ENCODE measurements around the gene SASS6.
"Not testable (repeated sequence)": the region's sequence is repeated elsewhere in the genome, so short reads cannot be mapped to it uniquely, and the experiment has no call there.

The SASS6 gene

GRCh38 chr1:100107696-100108095 is 25.0 kb downstream of the SASS6 start:
- no peak for DNase-seq (ENCODE audit: low spot score)

GRCh38 chr1:100101564-100101963 is 31.2 kb downstream of the SASS6 start:
- DNase-seq (ENCODE audit: low spot score): no peak

- DNase-seq (ENCODE audit: low spot score): no peak
These were observed 32.5 kb downstream of the SASS6 start for GRCh38 chr1:100100202-100100601.

- no peak for DNase-seq (ENCODE audit: low spot score)
These were observed 42.3 kb downstream of the SASS6 start for GRCh38 chr1:100090471-100090870.

GRCh38 chr1:100089082-100089481 is 43.6 kb downstream of the SASS6 start:
- no peak for DNase-seq (ENCODE audit: low spot score)

GRCh38 chr1:100087396-100087795 is 45.3 kb downstream of the SASS6 start:
- DNase-seq (ENCODE audit: low spot score): no peak

GRCh38 chr1:100080331-100080730 is 52.4 kb downstream of the SASS6 start:
- no peak for DNase-seq (ENCODE audit: low spot score)

GRCh38 chr1:100077531-100077930 is 55.2 kb downstream of the SASS6 start:
- no peak for DNase-seq (ENCODE audit: low spot score)

GRCh38 chr1:100076744-100077143 is 56.0 kb downstream of the SASS6 start:
- DNase-seq (ENCODE audit: low spot score): no peak

- DNase-seq (ENCODE audit: low spot score): no peak
These were observed 56.4 kb downstream of the SASS6 start for GRCh38 chr1:100076319-100076718.

- DNase-seq (ENCODE audit: low spot score): no peak
These were observed 57.0 kb downstream of the SASS6 start for GRCh38 chr1:100075773-100076172.

- DNase-seq (ENCODE audit: low spot score): no peak
These were observed 57.9 kb downstream of the SASS6 start for GRCh38 chr1:100074604-100075395.

GRCh38 chr1:100073531-100073930 is 59.2 kb downstream of the SASS6 start:
- no peak for DNase-seq (ENCODE audit: low spot score)

- DNase-seq (ENCODE audit: low spot score): no peak
These were observed 62.4 kb downstream of the SASS6 start for GRCh38 chr1:100070201-100070939.

- no peak for DNase-seq (ENCODE audit: low spot score)
These were observed 66.8 kb downstream of the SASS6 start for GRCh38 chr1:100065969-100066227.

- DNase-seq (ENCODE audit: low spot score): no peak
These were observed 67.4 kb downstream of the SASS6 start for GRCh38 chr1:100065183-100065968.

- DNase-seq (ENCODE audit: low spot score): no peak
These were observed 71.0 kb downstream of the SASS6 start for GRCh38 chr1:100061681-100062080.

GRCh38 chr1:100053727-100054126 is 79.0 kb downstream of the SASS6 start:
- DNase-seq (ENCODE audit: low spot score): no peak

GRCh38 chr1:100053119-100053518 is 79.6 kb downstream of the SASS6 start:
- DNase-seq (ENCODE audit: low spot score): no peak

- DNase-seq (ENCODE audit: low spot score): no peak
These were observed 80.8 kb downstream of the SASS6 start for GRCh38 chr1:100051893-100052292.

GRCh38 chr1:100051401-100051800 is 81.3 kb downstream of the SASS6 start:
- no peak for DNase-seq (ENCODE audit: low spot score)

GRCh38 chr1:100050139-100050538 is 82.6 kb downstream of the SASS6 start:
- no peak for DNase-seq (ENCODE audit: low spot score)

GRCh38 chr1:100047235-100047708 is 85.5 kb downstream of the SASS6 start:
- DNase-seq (ENCODE audit: low spot score): not testable (repeated sequence)
